BJ (cell line): ENCODE data around the gene TPCN2. TPM values are rescaled to one million over a fixed set of nuclear protein-coding genes. Genes with fewer than 3 reads are reported as not detected.

ENCODE experiments used
- CTCF ChIA-PET: fragments of 350-600 bp; formaldehyde crosslinking; extraction: SDS; loops from one replicate; lab custom pipeline; 2021; ENCODE audit warnings: antibody characterized with exemption, inconsistent platforms; lab: Yijun Ruan, JAX
- POLR2A ChIA-PET: fragments of 300-600 bp; sonication (Branson Sonifier 250); formaldehyde crosslinking; extraction: SDS; loops from one replicate; lab custom pipeline; 2021; ENCODE audit warnings: antibody characterized with exemption; lab: Charles Lee
- DNase-seq: peaks from one replicate; pipeline ENCODE4 v3.0.0-alpha.2; 2011; ENCODE audit warnings: low read depth
- H3K27me3 ChIP-seq: 2 replicates; pipeline ENCODE4 v1.6.0; 2011; ENCODE audit warnings: low read length; ENCODE audit not compliant: control insufficient read depth, insufficient read depth
- H3K36me3 ChIP-seq: 2 replicates; pipeline ENCODE4 v1.5.1; 2011; ENCODE audit warnings: low read length; ENCODE audit not compliant: control insufficient read depth, insufficient read depth
- H3K4me3 ChIP-seq: 2 replicates; pipeline ENCODE4 v1.5.1; 2011; ENCODE audit warnings: low read depth, mild to moderate bottlenecking, control low read depth, low read length
- polyA plus RNA-seq: library from polyadenylated mRNA; depleted of rRNA; stranded (reverse); fragments of >200 nt; gene quantifications from 2 replicates; pipeline ENCODE4 v1.2.3, GENCODE V29; 2011
- TF ChIP-seq, protein P1 (sequence below): IDR thresholded peaks from 2 replicates; pipeline ENCODE4 v1.5.1; 2011; ENCODE audit warnings: low read depth, mild to moderate bottlenecking, control low read depth, inconsistent platforms, low read length, moderate library complexity; ENCODE audit not compliant: insufficient read depth

The TPCN2 gene
- polyA plus RNA-seq, 1 experiment = 9.9 TPM

DNA sequence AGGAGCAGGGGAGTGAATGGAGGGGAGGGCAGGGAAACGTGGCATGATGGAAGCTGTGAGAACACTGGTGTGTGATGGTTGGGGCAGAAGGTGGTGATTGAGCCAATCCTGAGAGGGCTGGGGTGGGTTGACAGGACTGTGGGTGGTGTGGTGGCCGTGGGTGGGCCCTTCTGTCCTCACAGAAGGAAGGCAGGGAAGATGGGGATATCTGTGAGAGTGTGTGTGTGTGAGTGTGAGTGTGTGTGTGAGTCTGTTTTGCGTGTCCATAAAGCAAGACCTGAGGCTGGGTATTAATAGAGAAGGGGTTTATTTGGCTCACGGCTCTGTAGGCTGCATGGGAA, 13.0 kb downstream of the TPCN2 start:
- TF ChIP-seq, protein P1, sequence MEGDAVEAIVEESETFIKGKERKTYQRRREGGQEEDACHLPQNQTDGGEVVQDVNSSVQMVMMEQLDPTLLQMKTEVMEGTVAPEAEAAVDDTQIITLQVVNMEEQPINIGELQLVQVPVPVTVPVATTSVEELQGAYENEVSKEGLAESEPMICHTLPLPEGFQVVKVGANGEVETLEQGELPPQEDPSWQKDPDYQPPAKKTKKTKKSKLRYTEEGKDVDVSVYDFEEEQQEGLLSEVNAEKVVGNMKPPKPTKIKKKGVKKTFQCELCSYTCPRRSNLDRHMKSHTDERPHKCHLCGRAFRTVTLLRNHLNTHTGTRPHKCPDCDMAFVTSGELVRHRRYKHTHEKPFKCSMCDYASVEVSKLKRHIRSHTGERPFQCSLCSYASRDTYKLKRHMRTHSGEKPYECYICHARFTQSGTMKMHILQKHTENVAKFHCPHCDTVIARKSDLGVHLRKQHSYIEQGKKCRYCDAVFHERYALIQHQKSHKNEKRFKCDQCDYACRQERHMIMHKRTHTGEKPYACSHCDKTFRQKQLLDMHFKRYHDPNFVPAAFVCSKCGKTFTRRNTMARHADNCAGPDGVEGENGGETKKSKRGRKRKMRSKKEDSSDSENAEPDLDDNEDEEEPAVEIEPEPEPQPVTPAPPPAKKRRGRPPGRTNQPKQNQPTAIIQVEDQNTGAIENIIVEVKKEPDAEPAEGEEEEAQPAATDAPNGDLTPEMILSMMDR = no peak
- ChIA-PET CTCF (no interaction called here), POLR2A (no interaction called here)
- Histone ChIP-seq H3K27me3 (no peaks in the 10 kb centered on the region), H3K36me3 (peaks cover 26% of the 10 kb centered on the region), H3K4me3 (no peak overlapping the region)
- DNase-seq = no peak

DNA sequence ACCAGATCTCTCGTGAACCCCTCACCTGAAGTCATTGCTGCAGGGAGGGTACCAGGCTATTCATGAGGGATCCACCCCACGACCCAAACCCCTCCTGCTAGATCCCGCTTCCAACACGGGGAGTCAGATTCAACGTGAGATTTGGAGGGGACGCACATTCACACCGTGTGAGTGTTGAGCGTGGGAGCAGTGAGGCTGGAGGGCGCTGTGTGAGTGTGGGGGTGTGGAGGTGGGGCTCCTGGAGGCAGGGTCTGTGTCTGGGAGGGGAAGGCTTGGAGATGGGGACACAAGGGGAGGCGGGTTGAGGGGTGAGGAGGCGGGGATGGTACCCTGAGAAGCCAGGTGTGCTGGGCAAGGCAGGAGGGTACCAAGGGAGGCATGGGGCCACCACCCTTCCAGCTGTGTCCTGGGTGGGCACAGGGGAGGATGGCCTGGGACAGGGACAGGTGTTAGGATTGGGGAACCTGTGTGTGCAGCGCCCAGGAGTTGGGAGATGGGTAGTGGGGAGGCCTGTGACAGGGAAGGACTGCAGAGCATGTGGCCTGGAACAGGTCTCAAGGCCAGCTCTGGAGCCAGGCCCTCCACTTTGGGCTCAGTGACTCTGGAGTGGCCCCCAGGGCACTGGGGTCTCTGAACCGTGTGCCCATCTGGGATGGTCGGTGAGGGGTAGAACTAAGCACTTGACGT, 13.6 kb downstream of the TPCN2 start:
- no peak overlapping the region for H3K4me3 ChIP-seq
- TF ChIP-seq, protein P1 = no peak
- DNase-seq = no peak
- ChIA-PET POLR2A (no interaction called here), CTCF (interaction anchor here (1.1 kb wide), 1 partner anchor 10 kb away, joined by 5 read pairs; no protein-coding TSS in a partner anchor)
- H3K36me3 ChIP-seq = peaks cover 28% of the 10 kb centered on the region
- H3K27me3 ChIP-seq = no peaks in the 10 kb centered on the region

DNA sequence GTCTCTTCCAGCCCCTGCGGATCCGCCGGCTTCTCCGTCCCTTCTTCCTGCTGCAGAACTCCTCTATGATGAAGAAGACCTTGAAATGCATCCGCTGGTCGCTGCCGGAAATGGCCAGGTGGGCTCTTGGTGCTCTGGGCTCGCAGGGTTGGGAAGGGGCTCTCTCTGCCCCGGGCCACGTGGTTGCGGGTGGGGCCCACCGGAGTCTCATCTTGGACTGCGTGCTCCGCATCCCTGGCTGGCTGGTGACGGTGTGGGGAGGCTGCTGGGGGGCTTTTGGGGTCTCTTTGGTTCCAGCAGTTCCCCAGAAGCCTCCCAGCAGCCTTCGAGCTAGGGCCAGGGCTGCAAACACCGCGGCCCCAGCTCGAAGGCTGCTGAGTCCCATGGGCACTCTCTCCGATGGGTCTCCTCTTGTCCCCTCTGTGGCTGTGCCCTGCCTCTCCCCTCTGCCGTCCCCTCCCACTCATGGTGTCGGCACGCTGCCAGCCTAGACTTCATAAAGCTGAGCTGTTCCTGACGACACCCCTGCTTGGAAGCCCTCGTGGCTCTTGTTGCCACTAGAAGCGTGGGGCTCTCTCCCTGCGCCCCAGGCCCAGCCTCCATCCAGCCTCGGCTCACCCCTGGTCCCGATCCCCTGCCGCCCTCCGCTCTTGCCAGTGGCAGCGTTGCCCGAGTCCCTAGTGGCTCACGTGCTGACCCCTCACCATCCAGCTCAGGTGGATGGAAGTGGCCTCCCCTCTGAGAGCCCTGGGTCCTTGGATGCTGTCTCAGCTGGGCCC, 14.3 kb downstream of the TPCN2 start:
- Histone ChIP-seq H3K27me3 (no peaks in the 10 kb centered on the region), H3K36me3 (peaks cover 24% of the 10 kb centered on the region), H3K4me3 (no peak overlapping the region)
- ChIA-PET POLR2A (no interaction called here), CTCF (interaction anchor here (1.1 kb wide), 2 partner anchors 11 to 13 kb away, joined by 3 to 5 read pairs; no protein-coding TSS in a partner anchor)
- TF ChIP-seq, protein P1 = no peak
- no peak for DNase-seq

DNA sequence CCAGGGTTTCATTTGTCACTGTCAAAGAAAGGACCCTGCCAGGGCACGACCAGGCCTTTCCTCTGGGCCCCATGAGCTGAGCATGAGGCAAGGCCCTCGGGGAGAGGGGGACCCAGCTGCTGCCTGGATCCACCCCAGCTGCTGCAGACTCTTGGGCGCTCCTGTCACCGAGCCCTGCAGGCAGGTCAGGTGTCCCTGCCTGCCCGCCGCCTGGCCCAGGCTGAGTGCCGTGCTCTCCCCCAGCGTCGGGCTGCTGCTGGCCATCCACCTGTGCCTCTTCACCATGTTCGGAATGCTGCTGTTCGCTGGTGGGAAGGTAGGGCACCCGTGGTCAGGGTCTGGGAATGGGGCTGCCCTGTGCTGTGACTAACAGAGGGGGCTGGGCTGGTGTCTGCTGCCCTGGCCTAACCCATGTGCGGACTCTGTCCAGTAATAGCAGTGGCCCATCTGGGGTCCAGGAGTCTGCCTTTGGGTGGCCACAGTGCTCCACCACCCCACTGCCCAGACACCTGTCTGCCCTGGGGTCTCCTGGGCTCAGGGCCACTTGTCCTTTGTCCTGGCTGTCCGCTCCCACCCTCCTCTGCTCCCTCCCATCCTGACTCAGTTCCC, 15.0 kb downstream of the TPCN2 start:
- CTCF ChIA-PET = interaction anchor here (1.1 kb wide), 2 partner anchors 12 to 13 kb away, joined by 3 to 5 read pairs; no protein-coding TSS in a partner anchor
- Histone ChIP-seq H3K4me3 (no peak overlapping the region), H3K36me3 (peaks cover 22% of the 10 kb centered on the region), H3K27me3 (no peaks in the 10 kb centered on the region)
- TF ChIP-seq, protein P1 = no peak
- POLR2A ChIA-PET = no interaction called here
- DNase-seq = no peak

DNA sequence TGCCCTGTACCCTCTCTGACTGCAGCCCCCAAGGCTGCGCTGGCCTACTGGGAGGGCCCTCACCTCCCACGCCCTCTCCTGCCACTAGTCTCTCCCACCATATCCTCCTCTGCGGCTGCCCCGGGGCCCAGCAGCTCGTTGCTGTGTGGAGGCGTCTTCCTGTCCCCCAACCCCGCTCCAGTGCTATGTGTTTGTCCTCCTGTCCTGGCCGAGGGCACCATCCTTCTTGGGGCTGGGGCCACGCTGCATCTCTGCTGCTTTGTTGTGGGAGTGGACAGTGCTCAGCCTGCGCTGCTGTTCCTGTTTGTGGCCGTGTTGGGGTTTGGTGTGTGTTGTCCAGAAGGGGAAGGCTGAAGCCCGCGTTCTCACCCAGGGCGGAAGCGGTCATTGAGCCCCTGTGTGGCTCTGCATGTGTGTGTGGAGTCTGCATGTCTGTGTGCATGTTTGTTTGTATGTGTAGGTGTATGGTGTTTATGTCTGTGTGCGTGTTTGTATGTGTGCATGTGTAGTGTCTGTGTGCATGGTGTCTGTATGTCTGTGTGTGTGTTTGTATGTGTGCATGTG, 15.7 kb downstream of the TPCN2 start:
- peaks cover 21% of the 10 kb centered on the region for H3K36me3 ChIP-seq
- H3K27me3 ChIP-seq = no peaks in the 10 kb centered on the region
- H3K4me3 ChIP-seq = no peak overlapping the region
- ChIA-PET CTCF (no interaction called here), POLR2A (no interaction called here)
- TF ChIP-seq, protein P1 = no peak
- no peak for DNase-seq
